Loucy (cell line): Measurements from ENCODE around the gene IFT80.

ENCODE experiments used
- CTCF ChIP-seq: fragments of 200-600 bp; sonication (generic); conservative IDR thresholded peaks from 2 replicates; pipeline ENCODE4 v1.5.1; 2014; ENCODE audit warnings: mild to moderate bottlenecking, antibody characterized with exemption, low read length
- EZH2phosphoT487 ChIP-seq: fragments of 200-600 bp; IDR thresholded peaks from 2 replicates; pipeline ENCODE4 v1.6.1; 2018; ENCODE audit warnings: antibody characterized with exemption, mild to moderate bottlenecking, moderate library complexity, borderline replicate concordance

DNA sequence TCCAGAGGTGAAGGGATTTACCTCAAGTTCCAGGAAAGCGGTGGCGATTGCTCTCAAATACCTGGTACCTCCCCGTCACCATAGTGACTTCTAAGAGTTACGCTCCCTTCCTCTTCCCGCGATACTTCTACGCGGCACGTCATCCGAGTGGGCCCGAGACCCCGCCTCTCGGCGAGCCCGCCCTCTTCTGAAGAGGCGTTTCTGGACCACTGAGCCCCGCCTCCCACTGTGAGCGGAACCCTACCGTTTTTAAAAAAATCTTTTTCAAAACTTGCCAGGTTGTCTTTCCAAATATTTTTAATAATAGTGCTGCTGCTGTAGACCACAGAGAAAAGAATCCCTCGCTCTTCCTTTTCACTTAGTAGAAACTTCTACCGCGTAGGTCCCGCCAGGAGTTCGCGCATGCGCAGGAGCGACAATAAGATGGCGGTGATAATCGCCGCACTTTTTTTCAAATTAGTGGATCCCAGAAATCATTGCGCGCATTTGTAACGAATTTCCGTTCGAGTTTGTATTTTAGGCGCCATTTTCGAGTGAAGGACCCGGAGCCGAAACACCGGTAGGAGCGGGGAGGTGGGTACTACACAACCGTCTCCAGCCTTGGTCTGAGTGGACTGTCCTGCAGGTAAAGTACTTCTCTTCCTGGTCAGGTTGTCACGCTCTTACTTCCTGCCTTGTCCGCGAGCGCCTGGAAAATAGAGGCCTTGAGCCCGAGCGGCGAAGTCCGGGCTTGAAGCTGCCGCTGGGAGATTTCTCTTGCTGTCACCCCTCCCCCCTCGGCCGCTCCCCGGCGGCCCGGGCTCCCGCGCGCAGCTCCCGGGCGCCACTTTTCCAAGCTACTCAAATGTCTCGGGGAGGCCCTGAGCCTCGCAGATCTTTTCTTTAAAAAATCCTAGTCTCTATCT, at the start of gene IFT80, which contains the start of gene SMC4:
- TF ChIP-seq CTCF (no peak), EZH2phosphoT487 (no peak)
